CMK (cell line): Measurements from ENCODE around the gene S100A14.
"Not testable (repeated sequence)": the region's sequence is repeated elsewhere in the genome, so short reads cannot be mapped to it uniquely, and the experiment has no call there.

Experiments used
- DNase-seq: peaks from one replicate; pipeline ENCODE4 v3.0.0-alpha.2; 2010; ENCODE audit warnings: low read depth

S100A14 gene

DNA sequence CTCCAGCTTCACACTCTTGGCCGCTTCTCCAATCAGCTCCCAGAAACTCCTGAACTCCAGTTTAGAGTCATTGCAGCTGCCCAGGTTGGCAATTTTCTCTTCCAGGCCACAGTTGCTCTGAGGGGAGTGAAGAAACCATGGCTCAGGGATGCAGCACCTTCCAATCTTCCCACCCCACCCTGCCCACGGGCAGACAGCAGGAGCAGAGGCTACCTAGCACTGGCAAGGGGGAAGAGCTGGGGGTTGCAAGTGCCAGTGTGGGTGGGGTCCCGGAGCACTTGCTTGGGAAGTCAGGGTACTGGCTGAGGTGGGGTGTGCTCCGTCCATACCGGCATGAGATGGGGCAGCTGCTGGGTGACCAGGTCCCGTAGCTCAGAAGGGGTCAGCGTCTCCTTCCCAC lies 1.2 kb downstream of the S100A14 start:
- DNase-seq: no peak

DNA sequence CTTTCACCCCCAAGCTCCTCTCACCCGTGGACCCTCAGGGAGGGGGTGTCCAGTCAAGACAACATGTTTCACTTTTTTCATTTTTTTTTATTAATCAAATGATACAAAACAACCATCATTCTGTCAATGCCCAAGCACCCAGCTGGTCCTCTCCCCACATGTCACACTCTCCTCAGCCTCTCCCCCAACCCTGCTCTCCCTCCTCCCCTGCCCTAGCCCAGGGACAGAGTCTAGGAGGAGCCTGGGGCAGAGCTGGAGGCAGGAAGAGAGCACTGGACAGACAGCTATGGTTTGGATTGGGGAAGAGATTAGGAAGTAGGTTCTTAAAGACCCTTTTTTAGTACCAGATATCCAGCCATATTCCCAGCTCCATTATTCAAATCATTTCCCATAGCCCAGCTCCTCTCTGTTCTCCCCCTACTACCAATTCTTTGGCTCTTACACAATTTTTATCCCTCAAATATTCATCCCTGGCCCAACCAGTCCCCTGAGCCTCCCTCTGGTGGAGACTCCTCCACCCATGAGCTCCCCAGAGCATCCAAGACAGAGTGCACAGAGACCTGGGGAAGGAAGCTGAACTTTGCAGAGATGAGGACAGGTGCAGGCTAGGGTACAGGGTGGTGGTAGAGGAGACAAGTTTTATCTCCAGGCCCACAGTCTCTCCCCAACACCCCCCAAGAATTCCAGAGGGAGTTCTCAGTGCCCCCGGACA lies 1.8 kb downstream of the S100A14 start:
- no peak for DNase-seq

DNA sequence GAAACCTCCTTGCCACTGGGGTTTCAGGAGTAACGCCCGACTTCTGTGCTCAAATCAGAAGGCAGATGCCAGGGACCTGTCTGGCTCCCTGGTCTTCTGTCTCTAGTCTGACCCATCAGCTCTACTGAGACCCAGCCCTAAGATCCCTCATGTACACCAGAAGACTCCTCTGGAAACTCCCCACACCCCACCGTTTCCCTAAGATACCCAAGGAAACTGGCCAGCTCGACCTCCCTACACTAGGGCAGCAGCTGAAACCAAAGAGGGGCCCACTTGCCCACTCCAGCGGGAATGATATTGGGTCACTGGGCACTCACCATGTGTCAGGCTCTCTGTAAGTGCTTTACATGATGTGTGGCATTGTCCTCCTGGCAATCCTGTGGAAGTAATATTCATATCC lies 2.7 kb downstream of the S100A14 start:
- DNase-seq: no peak

DNA sequence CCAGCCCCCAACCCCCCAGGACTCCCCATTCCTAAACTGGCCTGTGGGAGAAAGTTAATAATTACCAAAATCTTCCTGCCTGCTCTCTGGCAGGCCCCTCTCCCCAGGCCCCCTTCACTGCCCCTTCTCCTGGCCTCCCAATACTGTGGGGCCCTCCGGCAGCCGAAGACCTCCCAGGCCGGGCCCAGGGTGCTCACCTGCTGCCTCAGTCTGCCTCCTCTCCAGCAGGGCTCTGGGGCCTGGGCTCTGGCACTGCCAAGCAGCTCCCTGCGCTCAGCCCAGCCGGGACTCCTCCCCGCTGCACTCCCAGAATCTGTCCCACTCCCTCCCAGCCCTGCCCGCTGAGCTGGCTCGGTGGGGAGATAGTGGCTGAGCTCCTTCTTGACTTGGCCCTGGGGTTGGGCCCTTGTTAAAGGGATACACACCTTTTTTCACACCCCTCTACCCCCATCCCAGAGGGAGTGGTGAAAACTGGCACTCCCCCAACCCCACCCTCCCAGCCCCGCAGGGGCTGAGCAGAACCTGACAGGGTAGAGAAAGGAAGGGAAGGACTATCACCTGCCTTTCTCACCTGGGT lies 3.3 kb downstream of the S100A14 start, which contains the start of gene S100A16:
TSS of gene S100A16 (minus strand) at position 383 of the 577 bp plus-strand sequence. CDS start 4,986 bp downstream, outside the sequence.
- DNase-seq: no peak

DNA sequence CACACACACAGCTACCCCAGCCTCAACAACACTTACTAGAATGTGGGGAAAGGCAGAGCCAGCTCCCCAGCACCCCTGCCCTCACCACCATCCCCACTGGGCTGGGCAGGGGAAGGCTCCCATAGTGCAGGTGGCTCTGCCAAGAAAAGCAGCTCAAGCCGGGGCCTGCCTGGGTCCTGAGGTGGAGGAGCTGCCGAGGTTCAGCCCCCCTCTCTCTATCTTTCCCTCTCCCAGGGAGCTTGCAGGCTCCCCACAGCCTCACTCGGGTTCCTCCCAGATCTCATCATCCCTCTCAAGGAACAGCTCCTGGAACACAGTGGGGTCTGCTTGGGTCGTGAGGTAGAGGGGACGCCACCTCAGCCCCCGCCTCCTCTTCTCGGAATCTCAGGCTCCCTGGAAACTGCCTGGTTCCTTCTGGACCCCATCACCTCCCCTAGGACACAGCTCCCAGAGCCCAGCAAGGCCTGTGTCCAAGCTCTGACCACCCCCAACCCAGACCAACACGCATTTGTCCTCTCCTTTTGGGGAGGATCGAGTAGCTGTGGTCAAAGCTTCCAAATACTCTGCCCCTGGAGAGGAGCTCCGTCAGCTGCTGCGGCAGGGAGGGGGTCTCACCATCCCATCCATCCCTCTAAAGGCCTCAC lies 3.9 kb downstream of the S100A14 start:
- DNase-seq: no peak

DNA sequence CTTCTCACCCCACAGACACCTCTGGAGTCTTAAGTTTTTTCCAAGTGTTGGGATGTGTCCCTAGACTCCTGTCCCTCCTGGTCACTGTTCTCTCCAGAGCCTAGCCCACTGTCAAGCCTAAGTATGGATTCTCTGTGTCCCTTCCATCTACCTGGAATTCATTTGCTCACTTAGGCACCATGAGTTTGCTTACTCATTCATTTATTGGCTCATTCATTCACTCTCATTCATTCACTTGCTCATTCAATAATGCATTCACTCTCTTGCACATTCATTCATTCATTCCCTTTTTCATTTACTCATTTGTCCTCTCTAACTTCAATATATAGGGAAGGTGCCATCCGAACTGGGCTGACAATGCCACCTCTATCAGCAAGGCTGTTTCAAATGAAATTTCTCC lies 4.8 kb downstream of the S100A14 start:
- no peak for DNase-seq

DNA sequence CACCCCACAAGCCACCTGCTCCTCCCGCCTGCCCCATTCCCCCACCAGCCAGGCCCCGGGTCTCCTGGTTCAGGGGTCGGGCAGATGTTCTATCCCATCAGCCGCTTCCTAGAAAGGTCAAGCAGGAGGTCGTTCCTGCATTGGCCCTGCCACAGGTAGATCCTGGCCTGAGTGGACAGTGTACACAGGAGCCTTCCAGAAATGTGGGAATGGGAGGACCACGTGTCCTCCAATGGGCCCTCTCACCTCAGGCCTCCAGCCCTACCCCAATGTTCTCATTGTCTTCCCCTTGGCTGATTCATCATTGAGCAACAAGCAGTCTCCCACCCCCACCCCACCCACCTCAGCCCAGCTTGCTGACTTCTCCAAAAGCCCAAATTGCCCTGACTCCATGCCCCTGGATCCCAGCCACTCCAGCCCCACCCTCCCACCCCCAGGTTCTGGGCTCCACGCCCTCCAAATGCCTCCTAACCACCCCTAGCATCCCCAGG lies 5.3 kb downstream of the S100A14 start:
- no peak for DNase-seq

DNA sequence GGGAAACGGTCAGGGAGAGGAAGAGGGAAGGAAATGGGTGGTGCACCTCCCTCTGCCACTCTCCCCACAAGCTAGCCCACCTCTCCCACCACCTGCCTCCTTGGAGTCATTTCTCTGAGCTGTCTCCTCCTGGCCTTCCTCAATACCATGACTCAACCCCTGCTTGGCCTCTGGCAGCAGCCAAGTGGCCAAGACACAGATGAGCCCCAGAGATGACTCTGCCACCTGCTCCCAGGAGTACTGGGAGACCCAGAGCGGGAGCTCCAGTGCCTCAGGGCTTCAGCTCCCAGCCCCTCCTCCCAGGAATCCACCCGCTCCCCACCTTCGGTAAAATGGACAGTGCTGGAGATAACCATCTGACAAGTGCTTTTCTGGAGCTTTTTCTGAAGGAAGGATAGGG lies 5.8 kb downstream of the S100A14 start:
- no peak for DNase-seq

DNA sequence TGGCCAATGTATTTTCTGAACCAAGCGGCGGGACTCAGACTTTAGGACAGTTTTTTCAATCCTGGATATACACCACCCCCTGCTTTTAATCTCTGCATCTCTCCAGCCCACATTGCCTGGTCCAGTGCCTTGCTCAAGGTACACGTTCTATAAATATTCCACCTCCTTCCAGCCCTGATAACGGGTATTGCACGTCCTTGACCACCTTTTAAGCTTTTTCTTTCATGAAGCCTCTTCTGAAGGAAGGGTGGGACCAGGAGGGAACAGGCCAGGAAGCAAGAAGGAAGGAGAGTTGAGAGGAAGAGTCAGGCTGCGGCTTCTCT lies 6.6 kb downstream of the S100A14 start:
- no peak for DNase-seq

DNA sequence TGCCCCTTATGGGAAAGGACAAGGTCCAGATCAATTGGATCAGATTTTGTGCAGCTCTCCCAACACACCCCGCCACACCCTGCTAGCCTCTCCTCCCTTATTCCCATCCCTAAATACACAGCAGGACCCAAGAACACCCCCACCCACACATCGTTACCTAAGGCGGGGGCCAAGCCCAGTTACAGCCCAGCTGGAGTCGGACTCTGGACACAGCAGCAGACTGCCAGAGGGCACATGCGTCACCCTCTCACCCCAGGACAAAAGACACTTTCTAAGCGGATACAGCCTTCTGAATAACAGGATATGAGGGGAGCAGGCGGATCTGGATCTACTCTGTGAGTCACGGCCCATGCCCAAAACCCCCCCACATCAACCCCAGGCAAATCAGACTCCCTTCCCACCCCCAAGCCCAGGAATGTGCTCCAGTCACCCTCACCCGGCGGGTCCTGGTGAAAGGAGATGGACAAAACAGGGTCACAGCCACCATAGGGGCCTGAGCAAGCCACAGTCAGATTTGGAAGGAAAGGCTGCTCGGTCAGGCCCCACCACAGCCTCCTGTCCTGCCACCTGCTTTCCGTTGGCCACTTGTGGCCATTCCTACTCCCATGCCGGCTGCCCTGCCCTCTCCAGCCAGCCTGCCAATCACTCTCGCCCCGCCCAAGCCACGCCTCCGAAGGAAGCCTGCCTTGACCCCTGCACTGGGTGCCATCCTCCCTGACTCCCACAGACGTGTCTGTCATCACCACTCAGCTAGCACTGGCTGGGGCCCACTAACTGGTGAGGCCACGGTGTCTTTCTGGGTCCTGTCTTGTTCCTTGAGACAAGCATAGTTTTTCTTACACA lies 7.2 kb downstream of the S100A14 start:
- DNase-seq: no peak

DNA sequence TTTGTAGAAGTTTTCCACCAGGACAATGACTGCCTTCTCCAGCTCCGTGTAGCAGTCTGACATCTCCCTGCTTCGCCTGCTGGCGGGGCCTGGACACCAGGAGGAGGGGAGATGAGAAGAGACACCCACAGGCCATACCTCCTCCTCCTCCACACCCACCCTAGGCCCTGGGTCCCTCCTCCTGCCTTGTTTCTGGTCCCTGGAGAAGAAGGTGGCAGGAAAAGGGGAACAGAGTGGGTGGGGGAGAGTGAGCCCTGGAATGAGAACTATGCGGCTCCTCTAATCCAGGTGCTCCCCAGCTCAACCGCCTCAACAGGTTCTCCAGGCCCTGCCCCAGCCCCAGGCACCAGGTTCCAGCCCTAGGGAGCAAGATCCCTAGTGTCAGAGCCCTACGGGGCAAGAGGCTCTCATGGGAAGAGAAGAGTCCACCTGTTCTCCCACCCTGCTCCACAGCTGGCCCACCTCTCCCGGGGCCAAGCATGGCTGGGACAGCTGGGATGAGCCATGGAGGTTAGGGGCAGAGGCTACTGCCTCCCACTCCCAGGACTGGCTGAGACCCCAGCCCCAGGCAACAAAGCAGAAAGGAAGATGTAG lies 7.9 kb downstream of the S100A14 start:
- no peak for DNase-seq

DNA sequence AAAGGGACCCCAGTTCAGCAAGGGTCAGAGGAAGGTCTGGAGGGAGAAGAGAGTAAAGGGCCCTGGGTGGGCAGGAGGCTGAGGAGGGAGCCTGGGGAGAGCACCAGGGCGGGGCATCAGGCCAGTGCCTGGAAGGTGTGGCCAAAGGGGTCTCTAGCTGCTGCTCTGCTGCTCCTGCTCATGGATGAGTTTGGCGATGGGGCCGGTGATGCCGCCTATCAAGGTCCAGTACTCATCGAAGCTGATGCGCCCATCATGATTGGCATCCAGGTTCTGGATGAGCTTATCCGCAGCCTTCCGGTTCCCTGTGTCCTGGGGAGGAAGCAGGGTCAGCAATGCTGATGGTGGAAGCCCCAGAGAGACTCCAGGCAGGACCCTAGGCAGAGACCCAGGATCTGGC lies 8.7 kb downstream of the S100A14 start:
- DNase-seq: no peak

DNA sequence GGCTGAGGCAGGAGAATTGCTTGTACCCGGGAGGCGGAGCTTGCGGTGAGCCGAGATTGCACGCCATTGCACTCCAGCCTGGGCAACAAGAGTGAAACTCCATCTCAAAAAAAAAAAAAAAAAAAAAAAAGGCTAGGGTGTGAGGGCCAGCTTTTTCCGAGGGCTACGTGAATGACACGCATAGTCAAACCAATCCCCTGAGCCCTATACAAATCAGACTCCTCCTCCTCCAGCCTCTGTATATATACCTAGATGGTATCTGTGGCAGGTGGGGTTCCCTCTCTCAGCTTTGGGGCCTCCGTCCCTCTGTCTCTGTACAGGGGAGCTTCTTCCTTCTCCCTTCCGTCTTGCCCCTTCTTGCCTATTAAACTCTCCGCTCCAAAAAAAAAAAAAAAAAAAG lies 9.9 kb downstream of the S100A14 start:
- no peak for DNase-seq

DNA sequence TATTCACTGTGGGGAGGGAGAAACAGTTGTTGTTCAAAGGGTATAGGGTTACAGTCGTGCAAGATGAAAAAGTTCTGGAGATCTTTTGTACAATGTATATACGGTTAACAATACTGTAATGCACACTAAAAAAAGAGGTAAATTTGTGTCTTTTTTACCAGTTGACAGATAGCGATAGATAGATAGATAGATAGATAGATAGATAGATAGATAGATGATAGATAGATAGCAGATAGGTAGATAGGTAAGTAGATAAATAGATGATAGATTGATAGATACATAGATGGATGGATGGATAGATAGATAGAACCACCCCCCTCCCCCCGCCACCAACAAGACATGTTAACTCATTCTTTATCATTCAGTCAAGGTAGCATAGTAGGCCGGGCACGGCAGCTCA lies 13.4 kb downstream of the S100A14 start:
- no peak for DNase-seq

DNA sequence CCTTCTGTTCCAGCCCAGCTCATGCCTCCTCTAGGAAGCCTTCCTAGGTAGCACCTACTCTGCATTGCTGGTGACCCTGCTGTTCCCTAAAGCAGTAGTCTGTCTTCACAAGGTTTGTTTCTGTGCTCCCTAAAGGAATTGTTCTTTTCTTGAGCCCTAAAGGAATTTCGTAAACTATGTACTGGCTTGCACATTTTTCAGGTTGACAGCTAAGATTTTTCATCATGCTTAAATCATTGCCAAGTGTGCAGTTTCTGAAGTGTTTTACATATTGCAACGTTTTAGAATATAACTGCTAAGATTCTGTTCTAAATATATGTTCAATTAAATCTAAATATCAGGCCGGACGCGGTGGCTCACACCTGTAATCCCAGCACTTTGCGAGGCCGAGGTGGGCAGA lies 16.3 kb downstream of the S100A14 start:
- DNase-seq: no peak

DNA sequence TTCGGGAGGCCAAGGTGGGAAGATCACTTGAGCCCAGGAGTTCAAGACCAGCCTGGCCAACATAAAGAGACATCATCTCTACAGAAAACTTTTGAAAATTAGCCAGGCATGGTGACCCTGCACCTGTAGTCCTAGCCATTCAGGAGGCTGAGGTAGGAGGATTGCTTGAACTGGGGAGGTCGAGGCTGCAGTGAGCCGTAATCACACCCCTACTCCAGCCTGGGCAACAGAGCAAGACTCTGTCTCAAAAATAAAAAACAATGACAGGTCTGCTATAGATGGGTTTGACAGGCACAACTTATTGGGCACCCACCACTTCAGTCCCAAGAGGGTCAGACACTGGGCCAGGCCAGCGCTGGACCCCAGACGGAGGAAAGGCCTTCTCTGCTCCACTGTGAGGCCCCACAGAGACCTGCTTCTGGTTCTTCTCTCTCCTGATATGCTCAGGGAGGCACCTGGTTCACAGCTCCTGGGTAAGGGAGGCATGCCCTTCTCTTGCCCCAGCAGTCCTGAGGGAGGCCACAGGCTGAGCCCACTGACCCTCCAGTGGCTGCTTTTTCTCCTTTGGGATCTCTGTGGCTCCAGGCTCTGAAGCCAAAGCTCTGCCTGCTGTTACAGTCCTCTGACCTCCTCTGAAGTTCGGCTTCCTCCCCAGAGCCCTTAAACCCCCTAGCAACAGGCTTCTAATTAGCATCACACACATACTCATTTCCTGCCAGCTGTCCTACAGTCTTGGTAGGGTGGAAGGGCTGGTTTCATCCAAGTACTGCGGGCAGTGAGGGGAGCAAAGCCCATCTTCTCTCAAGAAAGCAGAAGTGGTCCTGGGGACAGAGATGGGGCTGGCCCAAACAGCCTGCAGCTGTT lies 17.6 kb downstream of the S100A14 start:
- no peak for DNase-seq

DNA sequence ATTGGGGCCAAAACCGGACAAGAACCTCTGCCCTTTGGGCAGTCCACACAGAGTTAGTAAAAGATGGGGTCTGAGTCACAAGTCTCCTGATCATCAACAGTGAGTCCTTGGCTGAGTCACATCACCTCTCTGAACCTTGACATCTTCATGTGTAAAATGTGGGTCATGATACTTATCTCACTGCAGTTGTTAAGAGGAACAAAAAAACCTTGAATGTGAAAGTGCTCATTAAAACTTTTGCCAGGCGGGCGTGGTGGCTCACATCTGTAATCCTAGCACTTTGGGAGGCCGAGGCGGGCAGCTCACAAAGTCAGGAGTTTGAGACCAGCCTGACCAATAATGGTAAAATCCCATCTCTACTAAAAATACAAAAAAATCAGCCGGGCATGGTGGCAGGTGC lies 18.9 kb downstream of the S100A14 start:
- no peak for DNase-seq

DNA sequence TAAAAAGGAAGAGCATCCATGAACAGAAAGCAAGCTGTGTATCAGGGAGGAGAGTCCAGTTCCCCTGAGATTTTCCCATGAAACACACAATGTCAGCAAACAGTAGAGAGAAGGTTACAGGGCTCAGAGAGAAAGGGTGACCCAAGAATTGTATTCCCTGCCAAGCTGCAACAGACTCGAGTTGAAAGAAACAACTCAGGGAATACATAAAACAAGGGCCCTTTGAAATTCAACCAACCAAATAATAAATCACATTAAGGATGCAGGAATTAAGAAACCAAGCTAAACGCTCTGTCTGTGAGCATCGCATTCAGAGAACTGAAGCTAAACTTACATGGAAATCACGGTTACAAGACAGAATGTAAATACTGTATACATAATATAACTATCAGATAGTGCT lies 23.4 kb downstream of the S100A14 start:
- no peak for DNase-seq

DNA sequence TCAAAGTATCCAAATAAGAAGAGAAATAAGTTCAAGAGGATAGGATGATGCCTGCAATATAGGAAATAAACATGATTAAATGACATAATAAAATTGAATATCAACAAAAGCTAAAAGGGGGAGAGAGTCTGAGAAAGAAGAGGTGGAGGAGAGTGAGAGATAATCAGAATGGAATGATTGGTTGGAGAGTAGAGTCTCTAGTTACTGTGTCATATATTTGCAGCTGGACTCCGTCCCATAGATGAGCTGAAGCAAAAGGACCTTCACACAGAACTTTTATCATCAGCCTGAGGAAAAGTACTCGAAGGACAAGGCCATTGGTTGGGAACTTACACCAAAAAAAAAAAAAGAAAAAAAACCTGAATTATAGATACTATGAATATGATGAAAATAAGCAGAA lies 27.6 kb downstream of the S100A14 start:
- no peak for DNase-seq

DNA sequence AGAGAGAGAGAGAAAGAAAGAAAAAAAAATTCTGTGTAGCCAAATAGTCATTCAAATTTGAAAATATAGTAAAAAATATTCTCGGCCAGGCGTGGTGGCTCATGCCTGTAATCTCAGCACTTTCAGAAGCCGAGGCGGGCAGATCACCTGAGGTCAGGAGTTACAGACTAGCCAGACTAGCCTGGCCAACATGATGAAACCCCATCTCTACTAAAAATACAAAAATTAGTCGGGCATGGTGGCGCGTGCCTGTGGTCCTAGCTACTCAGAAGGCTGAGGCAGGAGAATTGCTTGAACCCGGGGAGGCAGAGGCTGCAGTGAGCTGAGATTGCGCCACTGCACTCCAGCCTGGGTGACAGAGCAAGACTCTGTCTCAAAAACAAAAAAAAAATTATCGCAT lies 28.1 kb downstream of the S100A14 start:
- DNase-seq: not testable (repeated sequence)

DNA sequence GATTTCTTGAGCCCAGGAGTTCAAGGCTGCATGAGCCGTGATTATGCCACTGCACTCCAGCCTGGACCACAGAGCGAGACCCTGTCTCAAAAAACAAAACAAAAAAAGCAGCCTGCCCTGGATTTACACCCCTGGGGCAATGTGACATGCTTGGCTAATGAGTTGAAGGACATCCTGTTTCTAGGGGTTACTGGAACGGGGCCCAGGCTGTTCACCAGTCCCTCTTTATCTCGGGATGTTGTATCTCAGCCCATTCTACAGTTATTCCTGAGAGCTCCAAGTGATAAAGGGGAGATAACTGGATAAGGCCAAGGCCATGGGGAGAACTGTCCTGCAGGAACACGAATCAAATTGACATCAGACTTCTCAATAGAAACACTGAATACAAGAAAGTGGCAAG lies 28.8 kb downstream of the S100A14 start:
- DNase-seq: no peak
